Islet of Langerhans (tissue), 1 donor: ENCODE results near the gene FYN.

Experiments
- FAIRE-seq: peaks from one replicate; lab custom pipeline; 2011; peaks lifted over from hg19 to GRCh38; lab: Jason Lieb, UNC

FYN gene

DNA sequence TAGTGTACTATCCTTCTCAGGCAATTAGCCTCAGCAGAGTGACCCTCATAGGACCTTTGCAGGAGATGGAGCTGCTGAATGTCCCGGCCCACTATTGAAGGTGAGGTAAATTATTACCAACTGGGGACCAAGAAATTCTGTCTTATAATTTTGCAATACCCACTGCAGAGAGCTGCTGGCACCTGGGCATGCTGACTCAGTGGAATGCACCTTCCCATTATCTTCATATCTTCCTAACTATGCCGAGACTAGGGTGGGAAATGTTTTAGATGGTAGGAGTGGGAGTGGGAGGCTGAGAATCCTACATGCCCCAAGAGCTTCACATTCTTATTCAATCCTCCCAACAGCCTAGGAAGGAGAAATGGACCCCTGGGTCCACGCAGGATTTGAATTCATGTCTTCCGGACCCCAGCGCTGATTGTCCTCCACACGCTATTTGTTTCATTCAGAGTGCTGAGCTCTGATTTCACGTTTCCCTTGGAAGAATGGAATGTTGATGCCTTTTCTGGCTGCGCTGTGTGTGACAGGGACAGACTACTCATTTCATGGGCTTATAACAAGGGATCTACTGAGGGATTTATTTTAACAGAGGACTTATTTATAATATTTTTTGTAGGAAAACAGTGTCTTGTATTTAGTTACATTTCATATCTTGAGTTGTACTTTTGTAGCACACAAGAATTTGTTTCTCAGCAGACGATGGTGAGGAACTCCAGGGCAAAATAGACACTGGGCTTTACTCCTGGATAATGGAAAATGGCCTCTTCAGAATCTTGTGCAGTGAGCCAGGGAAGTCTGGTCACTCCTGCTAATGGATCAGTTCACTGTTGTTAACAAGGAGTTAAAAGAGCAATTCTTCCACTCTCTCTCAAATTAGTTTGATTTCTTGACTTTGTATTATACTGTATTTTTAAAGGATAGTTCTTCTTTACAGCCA, 66.4 kb downstream of the FYN start:
- FAIRE-seq, result no peak

GRCh38 chr6:111806165-111806547, 67.1 kb downstream of the FYN start:
- no peak for FAIRE-seq

DNA sequence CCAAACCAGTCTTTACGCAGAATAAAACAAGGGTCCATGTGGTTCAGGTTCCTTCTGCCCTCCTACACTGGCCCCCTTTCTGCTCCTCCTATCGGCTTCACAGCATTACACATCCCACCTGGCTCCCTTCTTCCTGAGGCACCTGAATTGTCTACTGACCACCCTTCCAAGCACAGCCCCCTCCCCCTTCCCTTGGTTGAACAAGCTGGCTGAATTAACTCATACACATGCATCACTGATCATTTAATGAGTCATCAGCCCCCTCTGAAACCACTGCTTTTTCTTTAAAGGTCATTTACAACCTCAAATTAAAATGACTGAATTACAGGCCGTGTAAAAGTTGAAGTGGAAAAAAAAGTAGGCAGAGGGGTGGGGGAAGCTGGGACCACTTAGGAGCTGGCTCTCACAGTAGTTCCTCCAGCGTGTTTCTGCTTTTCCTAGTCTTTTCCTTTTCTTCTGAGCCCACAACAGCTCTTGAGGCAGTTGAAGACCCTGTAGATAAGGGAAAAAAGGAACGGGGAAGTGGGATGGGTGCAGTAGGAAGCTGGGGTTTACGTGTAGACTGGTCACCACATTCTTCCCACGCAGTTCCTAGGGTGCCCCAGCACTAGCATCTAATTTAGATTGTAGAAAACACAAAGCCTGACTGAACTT, 67.6 kb downstream of the FYN start:
- no peak for FAIRE-seq

GRCh38 chr6:111804627-111805235, 68.5 kb downstream of the FYN start:
- FAIRE-seq, result no peak

DNA sequence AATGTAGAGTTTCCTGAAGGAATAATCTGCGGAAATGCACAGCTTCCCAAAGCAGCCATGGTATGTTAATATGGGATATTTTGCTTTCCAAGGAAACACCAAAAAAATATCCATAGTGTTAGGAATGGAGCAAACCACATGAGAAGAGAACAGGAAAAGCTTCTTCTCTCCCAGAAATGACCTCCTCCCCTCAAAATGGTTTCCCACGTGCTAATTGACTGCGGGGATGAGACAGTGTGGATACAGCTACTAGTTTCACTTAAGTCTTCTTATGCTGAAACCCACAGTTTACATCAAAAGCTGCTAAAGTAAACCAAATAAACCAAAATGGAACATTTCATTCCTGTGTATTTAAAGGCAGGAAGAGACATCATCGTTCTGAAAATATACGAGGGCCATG, 69.4 kb downstream of the FYN start:
- FAIRE-seq, result no peak

DNA sequence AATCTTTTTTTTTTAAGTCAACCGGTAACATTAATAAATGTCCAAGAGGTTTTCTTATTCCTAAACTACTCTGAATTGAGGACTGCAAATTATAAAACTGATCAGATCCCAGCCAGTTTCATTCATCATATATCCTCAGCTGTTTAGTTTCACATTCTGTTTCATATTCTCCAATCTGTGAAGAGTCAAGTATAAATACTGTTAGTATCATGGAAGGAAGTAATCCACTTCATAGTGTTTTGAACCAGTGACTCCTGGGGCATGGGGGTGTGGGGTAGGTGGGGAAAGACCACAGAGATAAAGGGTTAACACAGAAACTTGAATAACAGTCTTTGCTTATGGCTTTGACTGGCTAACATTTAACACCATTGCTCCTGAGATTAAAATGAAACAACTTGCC, 69.9 kb downstream of the FYN start:
- FAIRE-seq, result no peak

DNA sequence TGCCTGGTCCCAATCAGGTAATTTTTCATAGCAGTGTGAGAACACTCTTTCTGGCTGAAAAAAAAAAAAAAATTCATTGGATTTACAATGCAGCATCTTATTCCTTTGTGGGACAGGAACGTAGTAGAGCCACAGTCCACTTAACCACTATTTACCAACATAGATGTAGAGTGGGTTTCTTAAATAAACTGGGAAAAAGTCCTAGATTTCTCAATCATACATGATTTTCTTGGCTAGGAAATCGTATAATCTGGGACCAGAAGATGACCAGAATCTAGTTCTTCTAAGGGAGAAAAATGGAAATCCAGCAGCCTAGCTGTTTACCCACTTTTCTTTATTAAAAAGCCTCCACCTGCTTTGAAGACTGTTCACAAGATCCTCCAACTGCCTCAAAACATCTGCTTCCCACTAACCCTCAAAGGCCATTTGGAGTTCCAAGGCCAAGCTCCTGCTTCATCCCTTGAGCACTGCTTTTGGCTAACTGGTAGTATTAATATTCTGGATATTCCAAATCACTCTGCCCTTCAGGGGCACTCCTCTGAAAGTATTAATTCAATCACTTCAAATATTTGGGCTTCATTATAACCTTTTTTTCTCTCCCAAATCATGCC, 70.4 kb downstream of the FYN start:
- FAIRE-seq, result no peak

DNA sequence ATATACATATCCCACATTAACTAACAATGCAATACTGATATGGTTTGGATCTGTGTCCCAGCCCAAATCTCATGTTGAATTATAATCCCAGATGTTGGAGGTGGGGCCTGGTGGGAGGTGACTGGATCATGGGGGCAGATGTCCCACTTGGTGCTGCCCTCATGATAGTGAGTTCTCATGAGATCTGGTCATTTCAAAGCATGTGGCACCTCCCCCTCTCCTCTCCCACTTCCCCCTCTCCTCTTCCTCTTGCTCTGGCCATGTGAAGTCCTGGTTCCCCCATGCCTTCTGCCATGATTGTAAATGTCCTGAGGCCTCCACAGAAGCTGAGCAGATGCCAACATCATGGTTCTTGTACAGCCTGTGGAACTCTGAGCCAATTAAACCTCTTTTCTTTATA, 71.2 kb downstream of the FYN start:
- no peak for FAIRE-seq

DNA sequence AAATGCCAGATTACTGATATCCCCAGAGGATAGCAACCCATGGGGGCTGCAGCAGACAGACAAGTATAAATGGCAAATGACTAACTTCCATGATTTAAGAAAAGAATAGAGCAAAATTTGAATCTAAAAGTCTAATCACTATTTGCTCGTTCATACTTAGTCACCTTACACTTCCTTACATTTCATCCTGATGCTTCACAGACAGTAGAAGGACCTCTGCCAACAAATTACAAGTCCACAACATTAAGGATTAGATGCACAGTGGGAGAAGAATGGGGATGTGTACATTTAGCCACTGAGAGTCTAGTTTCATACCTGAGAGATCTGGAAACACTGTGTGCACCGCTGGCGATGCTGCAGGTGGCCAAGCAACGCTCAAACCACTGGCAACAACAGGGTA, 72.4 kb downstream of the FYN start:
- FAIRE-seq, result no peak

- FAIRE-seq, result no peak
Measured at GRCh38 chr6:111800259-111800765, 72.9 kb downstream of the FYN start.

DNA sequence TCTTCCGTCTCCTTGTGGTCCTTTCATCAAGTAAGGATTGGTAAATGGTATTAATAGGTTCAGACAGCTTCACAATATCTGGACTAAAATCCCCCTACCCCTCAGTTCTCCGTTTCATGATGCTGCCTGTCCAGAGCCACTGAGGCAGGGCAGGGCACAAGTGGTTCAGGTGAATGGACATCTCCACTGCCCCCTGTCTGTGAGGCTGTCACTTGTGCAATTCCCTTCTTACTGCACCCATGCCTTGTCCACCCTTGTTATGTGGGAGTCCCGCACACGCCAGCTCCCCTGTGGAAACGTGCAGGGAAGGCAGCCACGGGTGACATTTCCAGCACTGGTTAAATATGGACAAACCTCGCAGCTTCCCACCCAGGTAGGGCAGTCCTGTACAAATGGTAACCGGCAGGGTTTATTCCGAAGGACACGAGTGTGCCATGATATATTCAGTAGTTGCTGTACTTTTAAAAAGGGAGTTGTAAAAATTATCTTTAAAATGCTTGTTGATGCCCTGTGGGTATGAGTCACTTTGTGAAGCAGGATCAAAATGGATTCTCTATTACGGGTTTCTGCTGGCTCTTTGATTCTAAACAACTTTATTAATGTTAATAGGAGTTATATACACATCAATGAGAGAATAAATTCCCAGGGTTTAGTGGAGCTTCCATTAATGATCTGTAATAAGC, 73.5 kb downstream of the FYN start:
- no peak for FAIRE-seq

DNA sequence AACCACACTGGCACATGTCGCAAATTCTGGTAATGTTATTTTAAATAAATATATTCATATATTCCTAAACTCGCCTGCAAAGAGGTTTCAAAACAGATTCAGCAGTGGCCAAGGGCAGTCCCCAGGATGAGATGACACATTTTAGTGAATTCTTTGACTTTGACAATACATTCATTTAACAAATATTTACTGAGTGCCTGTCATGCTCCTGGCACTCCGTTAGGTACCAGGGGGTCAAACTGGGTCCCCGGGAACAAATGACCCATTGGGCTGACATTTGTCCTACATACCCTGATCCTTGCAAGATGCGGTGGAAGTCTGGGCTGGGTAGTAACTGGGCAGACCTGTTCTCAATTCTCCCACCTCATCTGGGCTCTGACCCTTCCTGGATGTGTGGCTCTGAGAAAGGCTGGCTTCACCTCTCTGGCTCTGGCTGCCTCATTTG, 74.9 kb downstream of the FYN start:
- no peak for FAIRE-seq

- FAIRE-seq, result no peak
Measured at GRCh38 chr6:111796310-111796918, 76.8 kb downstream of the FYN start.

- no peak for FAIRE-seq
Measured at GRCh38 chr6:111795558-111795957, 77.7 kb downstream of the FYN start.

DNA sequence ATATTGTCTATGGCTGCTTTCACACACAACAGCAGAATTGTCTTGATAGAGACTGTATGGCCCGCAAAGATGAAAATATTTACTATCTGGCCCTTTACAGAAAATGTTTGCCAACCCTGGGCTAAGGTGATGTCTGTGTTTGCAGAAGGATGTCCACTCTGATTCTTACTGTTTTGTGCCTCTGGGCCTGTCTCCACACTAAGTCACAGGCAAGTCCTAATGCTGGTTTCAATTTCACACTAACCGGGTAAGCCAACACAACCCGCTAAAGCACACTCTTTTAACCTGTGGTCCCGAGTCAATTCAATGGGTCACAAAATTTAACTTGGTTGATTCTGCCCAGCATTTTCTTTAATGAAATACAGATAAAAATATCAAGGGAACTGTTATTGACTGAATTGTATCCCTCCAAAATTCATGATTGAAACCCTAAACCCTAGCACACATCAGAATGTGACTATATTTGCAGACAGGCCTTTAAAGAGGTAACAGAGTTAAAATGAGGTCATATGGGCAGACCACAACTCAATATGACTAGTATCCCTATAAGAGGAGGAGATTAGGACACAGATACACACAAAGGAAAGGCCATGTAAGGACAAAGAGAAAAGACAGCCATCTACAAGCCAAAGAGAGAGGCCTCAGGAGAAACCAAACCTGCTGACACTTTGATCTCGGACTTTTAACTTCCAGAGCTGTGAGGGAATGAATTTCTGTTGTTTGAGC, 78.4 kb downstream of the FYN start:
- no peak for FAIRE-seq

DNA sequence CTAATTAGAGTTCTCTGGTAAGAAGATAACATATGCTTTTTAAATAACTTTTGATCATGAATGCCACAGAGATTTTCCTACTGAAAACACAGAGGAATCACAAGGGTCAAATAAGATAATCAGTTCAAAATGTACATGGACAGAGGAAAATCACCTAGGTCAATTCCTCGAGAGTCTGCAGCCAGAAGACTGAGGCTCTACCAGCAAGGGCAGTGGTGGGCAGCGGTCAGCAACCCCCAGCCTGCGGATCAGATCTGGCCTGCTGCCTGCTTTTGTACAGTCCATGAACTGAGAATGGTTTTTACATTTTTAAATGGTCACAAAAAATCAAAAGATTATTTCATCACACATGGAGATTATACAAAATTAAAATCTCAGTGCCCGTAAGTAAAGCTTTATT, 79.0 kb downstream of the FYN start:
- FAIRE-seq, result no peak

- FAIRE-seq, result no peak
Measured at GRCh38 chr6:111793711-111794111, 79.5 kb downstream of the FYN start.

DNA sequence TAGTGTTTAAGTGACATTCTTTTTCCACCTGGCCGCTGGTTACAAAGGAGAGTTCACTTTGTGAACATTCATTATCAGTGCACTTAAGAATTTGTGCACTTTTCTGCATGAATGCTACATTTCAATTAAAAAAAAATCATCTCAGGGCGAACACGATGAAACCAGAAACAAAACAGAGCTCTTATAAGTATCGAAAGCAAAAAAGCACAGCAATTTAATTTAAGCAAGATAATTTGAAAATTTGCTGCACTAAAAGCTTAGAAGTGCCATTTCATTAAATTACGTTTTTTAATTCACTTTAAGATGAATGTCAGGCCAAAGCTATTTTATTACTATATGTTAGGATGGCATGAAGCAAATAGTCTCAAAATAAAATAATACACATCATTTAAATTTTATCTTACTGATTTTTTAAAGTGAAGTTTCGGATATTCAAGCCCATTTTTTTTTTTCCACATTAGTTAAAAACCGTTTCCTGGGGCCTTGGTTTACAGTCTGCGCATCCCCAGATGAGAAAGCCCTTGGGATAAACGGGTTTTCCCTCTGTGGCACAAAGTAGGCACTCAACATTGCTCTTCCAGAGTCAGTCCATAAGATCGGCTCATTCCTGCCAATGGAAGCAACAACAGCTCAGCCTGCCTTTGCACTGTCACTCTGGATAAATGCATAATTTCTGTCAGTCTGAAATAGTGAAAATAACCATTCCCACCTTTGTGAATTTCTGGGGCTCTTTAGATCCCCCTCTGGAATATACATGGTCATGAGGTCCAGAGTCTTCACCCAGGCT, 80.1 kb downstream of the FYN start:
- no peak for FAIRE-seq

- no peak for FAIRE-seq
Measured at GRCh38 chr6:111792241-111792640, 81.0 kb downstream of the FYN start.

- no peak for FAIRE-seq
Measured at GRCh38 chr6:111791415-111791814, 81.8 kb downstream of the FYN start.
